Measurements from ENCODE around the gene MLLT1. TPM values are rescaled to one million over a fixed set of nuclear protein-coding genes. Genes with fewer than 3 reads are reported as not detected.

Gene MLLT1
- total and polyA plus RNA-seq, 10 of the 15 experiments (the other 5 are each of a cell fraction or from before 2014, with no cell fraction given), result 0.16 to 61.1 (median 8.5) TPM

DNA sequence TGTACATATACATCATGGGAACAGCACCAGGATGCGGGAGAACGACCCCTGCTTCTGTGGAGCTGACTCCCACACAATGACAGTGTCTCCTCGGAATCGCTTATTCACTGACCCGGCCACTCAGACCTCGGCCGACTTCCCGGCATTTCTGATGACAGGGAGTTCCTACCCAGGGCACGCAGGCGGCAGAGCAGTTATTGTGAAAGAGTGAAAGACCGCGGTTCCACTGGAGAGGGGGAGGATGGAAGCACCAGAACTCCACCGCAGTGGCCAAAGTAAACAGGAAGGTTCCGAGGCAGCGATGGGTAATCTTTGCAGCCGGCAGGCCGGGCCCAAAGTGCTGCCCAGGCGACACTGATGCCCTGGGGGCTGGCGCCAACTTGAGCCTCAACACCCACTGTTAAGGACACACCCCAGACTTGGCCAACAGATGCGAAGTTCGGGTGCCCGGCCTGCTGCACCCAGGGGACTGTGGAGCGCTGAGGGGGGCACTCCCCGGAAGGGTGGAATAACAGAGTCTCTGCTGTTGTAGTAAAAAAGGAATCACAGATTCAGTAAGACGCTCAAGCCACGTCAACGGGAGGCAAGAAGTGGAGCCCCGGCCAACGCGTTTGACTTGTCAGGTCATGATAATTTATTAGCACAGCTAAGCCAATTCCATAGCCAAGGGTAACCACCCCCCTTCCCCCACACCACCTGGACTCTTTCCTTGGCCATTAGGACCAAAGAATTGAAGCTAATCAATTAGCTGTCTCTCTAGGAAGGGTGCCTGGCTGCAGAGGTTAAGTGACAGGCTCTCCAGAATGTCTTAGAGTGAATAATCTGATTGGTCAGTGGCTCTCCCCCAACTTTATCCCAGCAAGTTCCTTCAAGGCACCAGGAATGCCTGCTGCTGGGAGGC, 5.8 kb downstream of the MLLT1 start (continued):
- TF ChIP-seq, protein P1, sequence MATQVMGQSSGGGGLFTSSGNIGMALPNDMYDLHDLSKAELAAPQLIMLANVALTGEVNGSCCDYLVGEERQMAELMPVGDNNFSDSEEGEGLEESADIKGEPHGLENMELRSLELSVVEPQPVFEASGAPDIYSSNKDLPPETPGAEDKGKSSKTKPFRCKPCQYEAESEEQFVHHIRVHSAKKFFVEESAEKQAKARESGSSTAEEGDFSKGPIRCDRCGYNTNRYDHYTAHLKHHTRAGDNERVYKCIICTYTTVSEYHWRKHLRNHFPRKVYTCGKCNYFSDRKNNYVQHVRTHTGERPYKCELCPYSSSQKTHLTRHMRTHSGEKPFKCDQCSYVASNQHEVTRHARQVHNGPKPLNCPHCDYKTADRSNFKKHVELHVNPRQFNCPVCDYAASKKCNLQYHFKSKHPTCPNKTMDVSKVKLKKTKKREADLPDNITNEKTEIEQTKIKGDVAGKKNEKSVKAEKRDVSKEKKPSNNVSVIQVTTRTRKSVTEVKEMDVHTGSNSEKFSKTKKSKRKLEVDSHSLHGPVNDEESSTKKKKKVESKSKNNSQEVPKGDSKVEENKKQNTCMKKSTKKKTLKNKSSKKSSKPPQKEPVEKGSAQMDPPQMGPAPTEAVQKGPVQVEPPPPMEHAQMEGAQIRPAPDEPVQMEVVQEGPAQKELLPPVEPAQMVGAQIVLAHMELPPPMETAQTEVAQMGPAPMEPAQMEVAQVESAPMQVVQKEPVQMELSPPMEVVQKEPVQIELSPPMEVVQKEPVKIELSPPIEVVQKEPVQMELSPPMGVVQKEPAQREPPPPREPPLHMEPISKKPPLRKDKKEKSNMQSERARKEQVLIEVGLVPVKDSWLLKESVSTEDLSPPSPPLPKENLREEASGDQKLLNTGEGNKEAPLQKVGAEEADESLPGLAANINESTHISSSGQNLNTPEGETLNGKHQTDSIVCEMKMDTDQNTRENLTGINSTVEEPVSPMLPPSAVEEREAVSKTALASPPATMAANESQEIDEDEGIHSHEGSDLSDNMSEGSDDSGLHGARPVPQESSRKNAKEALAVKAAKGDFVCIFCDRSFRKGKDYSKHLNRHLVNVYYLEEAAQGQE (IDR thresholded peaks at IDR 0.05; ENCODE audit: low read depth, low read length), result no peak
- TF ChIP-seq, protein P2, sequence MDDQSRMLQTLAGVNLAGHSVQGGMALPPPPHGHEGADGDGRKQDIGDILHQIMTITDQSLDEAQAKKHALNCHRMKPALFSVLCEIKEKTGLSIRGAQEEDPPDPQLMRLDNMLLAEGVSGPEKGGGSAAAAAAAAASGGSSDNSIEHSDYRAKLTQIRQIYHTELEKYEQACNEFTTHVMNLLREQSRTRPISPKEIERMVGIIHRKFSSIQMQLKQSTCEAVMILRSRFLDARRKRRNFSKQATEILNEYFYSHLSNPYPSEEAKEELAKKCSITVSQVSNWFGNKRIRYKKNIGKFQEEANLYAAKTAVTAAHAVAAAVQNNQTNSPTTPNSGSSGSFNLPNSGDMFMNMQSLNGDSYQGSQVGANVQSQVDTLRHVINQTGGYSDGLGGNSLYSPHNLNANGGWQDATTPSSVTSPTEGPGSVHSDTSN (IDR thresholded peaks at IDR 0.05; ENCODE audit: insufficient replicate concordance, low read depth, low read length), result no peak
- TF ChIP-seq YY1 (IDR thresholded peaks at IDR 0.05; ENCODE audit: low read depth, low read length) (no peak), RB1 (IDR thresholded peaks at IDR 0.05; ENCODE audit: borderline replicate concordance) (no peak), MTA3 (IDR thresholded peaks at IDR 0.05; ENCODE audit: borderline replicate concordance, low read length) (no peak)
